Neural progenitor cell (in vitro differentiated cells): Measurements from ENCODE around the gene TEDC1.

Experiments used
- CTCF ChIP-seq: fragments of 200-600 bp; sonication (generic); IDR thresholded peaks from 2 replicates; pipeline ENCODE4 v1.5.1; 2017; ENCODE audit warnings: antibody characterized with exemption, mild to moderate bottlenecking
- EZH2 ChIP-seq: fragments of 200-600 bp; sonication (generic); IDR thresholded peaks from 2 replicates; pipeline ENCODE4 v1.6.1; 2017; ENCODE audit warnings: antibody characterized with exemption, mild to moderate bottlenecking, moderate library complexity
- EZH2phosphoT487 ChIP-seq: fragments of 200-600 bp; sonication (generic); IDR thresholded peaks from 2 replicates; pipeline ENCODE4 v1.6.1; 2017; ENCODE audit warnings: antibody characterized with exemption

- TF ChIP-seq CTCF (no peak), EZH2 (no peak), EZH2phosphoT487 (no peak)
These were observed 50.3 kb downstream of the TEDC1 start for GRCh38 chr14:105541218-105541875.
